ENCODE measurements around the gene TRIM23. TPM values are rescaled to one million over a fixed set of nuclear protein-coding genes. Genes with fewer than 3 reads are reported as not detected.

TRIM23 gene
- total RNA-seq, 1 donor from 2014 or later = 16.4 TPM

GRCh38 chr5:65651144-65651543 is 27.0 kb upstream of the TRIM23 start:
- no peak for DNase-seq (ENCODE audit: extremely low spot score, unreplicated experiment)
- TF ChIP-seq, protein P1, sequence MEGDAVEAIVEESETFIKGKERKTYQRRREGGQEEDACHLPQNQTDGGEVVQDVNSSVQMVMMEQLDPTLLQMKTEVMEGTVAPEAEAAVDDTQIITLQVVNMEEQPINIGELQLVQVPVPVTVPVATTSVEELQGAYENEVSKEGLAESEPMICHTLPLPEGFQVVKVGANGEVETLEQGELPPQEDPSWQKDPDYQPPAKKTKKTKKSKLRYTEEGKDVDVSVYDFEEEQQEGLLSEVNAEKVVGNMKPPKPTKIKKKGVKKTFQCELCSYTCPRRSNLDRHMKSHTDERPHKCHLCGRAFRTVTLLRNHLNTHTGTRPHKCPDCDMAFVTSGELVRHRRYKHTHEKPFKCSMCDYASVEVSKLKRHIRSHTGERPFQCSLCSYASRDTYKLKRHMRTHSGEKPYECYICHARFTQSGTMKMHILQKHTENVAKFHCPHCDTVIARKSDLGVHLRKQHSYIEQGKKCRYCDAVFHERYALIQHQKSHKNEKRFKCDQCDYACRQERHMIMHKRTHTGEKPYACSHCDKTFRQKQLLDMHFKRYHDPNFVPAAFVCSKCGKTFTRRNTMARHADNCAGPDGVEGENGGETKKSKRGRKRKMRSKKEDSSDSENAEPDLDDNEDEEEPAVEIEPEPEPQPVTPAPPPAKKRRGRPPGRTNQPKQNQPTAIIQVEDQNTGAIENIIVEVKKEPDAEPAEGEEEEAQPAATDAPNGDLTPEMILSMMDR (conservative IDR thresholded peaks at IDR 0.05) = no peak
- H3K27me3 Mint-ChIP-seq = no peaks in the 10 kb centered on the region
- H3K9me3 Mint-ChIP-seq = no peaks in the 10 kb centered on the region
- H3K36me3 Mint-ChIP-seq = peaks cover 10% of the 10 kb centered on the region
- H3K27ac Mint-ChIP-seq = no peak overlapping the region
- no peaks in the 10 kb centered on the region for H3K4me1 Mint-ChIP-seq (ENCODE audit: unreplicated experiment)
- H3K4me3 Mint-ChIP-seq = no peak overlapping the region

- Mint-ChIP-seq H3K4me3 (no peak overlapping the region), H3K27ac (no peak overlapping the region), H3K27me3 (no peaks in the 10 kb centered on the region), H3K4me1 (ENCODE audit: unreplicated experiment) (no peaks in the 10 kb centered on the region), H3K36me3 (peaks cover 5% of the 10 kb centered on the region), H3K9me3 (no peaks in the 10 kb centered on the region)
- no peak for DNase-seq (ENCODE audit: extremely low spot score, unreplicated experiment)
- TF ChIP-seq, protein P1 (conservative IDR thresholded peaks at IDR 0.05) = no peak
These were observed 23.8 kb upstream of the TRIM23 start for GRCh38 chr5:65647941-65648340.

- no peak for DNase-seq (ENCODE audit: extremely low spot score, unreplicated experiment)
- no peak overlapping the region for H3K27ac Mint-ChIP-seq
These were observed 22.8 kb upstream of the TRIM23 start for GRCh38 chr5:65646938-65647337.

GRCh38 chr5:65640240-65640639 is 16.1 kb upstream of the TRIM23 start:
- no peak for DNase-seq (ENCODE audit: extremely low spot score, unreplicated experiment)
- Mint-ChIP-seq H3K27ac (no peak overlapping the region), H3K27me3 (no peaks in the 10 kb centered on the region), H3K4me3 (no peak overlapping the region), H3K4me1 (ENCODE audit: unreplicated experiment) (no peaks in the 10 kb centered on the region), H3K9me3 (no peaks in the 10 kb centered on the region), H3K36me3 (peaks cover 17% of the 10 kb centered on the region)
- TF ChIP-seq, protein P1 (conservative IDR thresholded peaks at IDR 0.05) = no peak

More at GRCh38 chr5:65646938-65647337, 22.8 kb upstream of the TRIM23 start:
- H3K27me3 Mint-ChIP-seq = no peaks in the 10 kb centered on the region
- TF ChIP-seq, protein P1 (conservative IDR thresholded peaks at IDR 0.05) = no peak
- H3K9me3 Mint-ChIP-seq = no peaks in the 10 kb centered on the region
- H3K36me3 Mint-ChIP-seq = peaks cover 5% of the 10 kb centered on the region
- H3K4me1 Mint-ChIP-seq (ENCODE audit: unreplicated experiment) = no peaks in the 10 kb centered on the region
- H3K4me3 Mint-ChIP-seq = no peak overlapping the region

DNA sequence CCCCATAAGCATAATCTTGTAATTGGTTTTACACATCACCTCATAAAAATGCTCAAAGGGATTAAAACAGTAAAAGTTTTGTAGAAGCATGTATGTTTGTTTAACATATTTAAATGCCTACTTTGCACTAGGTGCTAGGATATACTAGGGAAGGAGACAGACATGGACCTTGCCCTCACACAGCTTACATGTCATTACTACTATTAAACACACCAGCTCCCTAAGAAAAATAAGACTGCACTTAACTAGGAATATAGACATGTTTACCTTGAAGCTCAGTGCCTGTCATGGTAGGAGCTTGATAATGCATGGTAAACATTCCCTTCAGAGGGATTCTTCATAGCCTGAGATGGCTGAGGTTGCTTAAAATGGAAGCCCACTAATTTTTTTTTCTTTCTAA is 6.8 kb upstream of the TRIM23 start:
- H3K27me3 Mint-ChIP-seq = no peaks in the 10 kb centered on the region
- TF ChIP-seq, protein P1 (conservative IDR thresholded peaks at IDR 0.05) = no peak
- no peak overlapping the region for H3K27ac Mint-ChIP-seq
- peaks cover 2% of the 10 kb centered on the region for H3K4me1 Mint-ChIP-seq (ENCODE audit: unreplicated experiment)
- H3K4me3 Mint-ChIP-seq = no peak overlapping the region
- no peak for DNase-seq (ENCODE audit: extremely low spot score, unreplicated experiment)
- H3K36me3 Mint-ChIP-seq = peaks cover 8% of the 10 kb centered on the region
- H3K9me3 Mint-ChIP-seq = no peaks in the 10 kb centered on the region

- H3K4me3 Mint-ChIP-seq = peak overlapping the region; percentile 98
- H3K9me3 Mint-ChIP-seq = no peaks in the 10 kb centered on the region
- peak overlapping the region; percentile 96 for H3K27ac Mint-ChIP-seq
- TF ChIP-seq, protein P1 (conservative IDR thresholded peaks at IDR 0.05) = no peak
- no peak for DNase-seq (ENCODE audit: extremely low spot score, unreplicated experiment)
- H3K27me3 Mint-ChIP-seq = no peaks in the 10 kb centered on the region
- H3K36me3 Mint-ChIP-seq = peaks cover 3% of the 10 kb centered on the region
- H3K4me1 Mint-ChIP-seq (ENCODE audit: unreplicated experiment) = peaks cover 18% of the 10 kb centered on the region
These were observed 1.6 kb upstream of the TRIM23 start for GRCh38 chr5:65625743-65626142.
